HG03469 (cell line): ENCODE data around the gene MMP10.
"Not testable (repeated sequence)": the region's sequence is repeated elsewhere in the genome, so short reads cannot be mapped to it uniquely, and the experiment has no call there.

Experiments
- ATAC-seq: cut with Tn5 transposase; IDR thresholded peaks from one replicate; pipeline ENCODE4 v1.9.1; 2021; ENCODE audit warnings: mild to moderate bottlenecking, moderate library complexity, moderate number of reproducible peaks; ENCODE audit not compliant: unreplicated experiment

MMP10 gene

GRCh38 chr11:102784380-102784779, 4.0 kb upstream of the MMP10 start:
- ATAC-seq: no peak

GRCh38 chr11:102783720-102784119, 3.3 kb upstream of the MMP10 start:
- no peak for ATAC-seq

GRCh38 chr11:102783016-102783415, 2.6 kb upstream of the MMP10 start:
- ATAC-seq: no peak

GRCh38 chr11:102781676-102782075, 1.2 kb upstream of the MMP10 start:
- ATAC-seq: no peak

- no peak for ATAC-seq
These were observed 4.0 kb downstream of the MMP10 start for GRCh38 chr11:102776454-102776853.

GRCh38 chr11:102773386-102773785, 7.0 kb downstream of the MMP10 start:
- ATAC-seq: no peak

- no peak for ATAC-seq
These were observed 9.1 kb downstream of the MMP10 start for GRCh38 chr11:102771351-102771750.

GRCh38 chr11:102770191-102770590, 10.2 kb downstream of the MMP10 start:
- ATAC-seq: no peak

GRCh38 chr11:102767800-102768199, 12.6 kb downstream of the MMP10 start:
- ATAC-seq: no peak

GRCh38 chr11:102763440-102763839, 17.0 kb downstream of the MMP10 start:
- no peak for ATAC-seq

- ATAC-seq: no peak
These were observed 18.1 kb downstream of the MMP10 start for GRCh38 chr11:102762361-102762767.

GRCh38 chr11:102761646-102762238, 18.7 kb downstream of the MMP10 start:
- ATAC-seq: no peak

- ATAC-seq: no peak
These were observed 19.9 kb downstream of the MMP10 start for GRCh38 chr11:102760344-102761035.

- no peak for ATAC-seq
These were observed 22.4 kb downstream of the MMP10 start for GRCh38 chr11:102757823-102758549.

GRCh38 chr11:102753267-102753666, 27.2 kb downstream of the MMP10 start:
- ATAC-seq: no peak

GRCh38 chr11:102751673-102752072, 28.8 kb downstream of the MMP10 start:
- ATAC-seq: no peak

GRCh38 chr11:102749101-102749722, 31.2 kb downstream of the MMP10 start:
- ATAC-seq: no peak

GRCh38 chr11:102746746-102747578, 33.5 kb downstream of the MMP10 start:
- ATAC-seq: not testable (repeated sequence)

GRCh38 chr11:102734650-102735049, 45.8 kb downstream of the MMP10 start:
- no peak for ATAC-seq

- ATAC-seq: peak; percentile 74
These were observed 47.1 kb downstream of the MMP10 start for GRCh38 chr11:102733232-102733875.
